ENCODE results near the gene PROSER2. TPM values are rescaled to one million over a fixed set of nuclear protein-coding genes. Genes with fewer than 3 reads are reported as not detected.

The PROSER2 gene
- polyA plus RNA-seq, 1 donor (not counting 4 experiments of a cell fraction or from before 2014, with no cell fraction given), result 10.2 TPM

GRCh38 chr10:11877591-11877905 is 54.4 kb downstream of the PROSER2 start:
- Histone ChIP-seq H4K20me1 (ENCODE audit: control insufficient read depth, extremely low read depth, insufficient read depth, low read length) (no peaks in the 10 kb centered on the region), H3K9me3 (ENCODE audit: control insufficient read depth, low read depth, low read length) (no peaks in the 10 kb centered on the region), H3K27ac (ENCODE audit: control insufficient read depth, insufficient read depth, low read length) (peak overlapping the region; percentile 24), H3K4me1 (ENCODE audit: control insufficient read depth, extremely low read depth, insufficient read depth, low read length) (peaks cover 53% of the 10 kb centered on the region), H3K27me3 (ENCODE audit: control insufficient read depth, extremely low read depth, insufficient read depth, low read length) (no peaks in the 10 kb centered on the region), H3K36me3 (ENCODE audit: control insufficient read depth in 2 of 2, extremely low read depth in 1 of 2, insufficient read depth in 2 of 2, low read length in 2 of 2) (no peaks in the 10 kb centered on the region), H3K4me2 (ENCODE audit: control insufficient read depth, extremely low read depth, insufficient read depth, low read depth, low read length) (no peak overlapping the region), H3K79me2 (ENCODE audit: control insufficient read depth, insufficient read depth, low read length) (no peaks in the 10 kb centered on the region), H3K9me1 (ENCODE audit: control insufficient read depth, extremely low read depth, insufficient read depth, low read length) (no peaks in the 10 kb centered on the region), H3K9ac (ENCODE audit: control insufficient read depth, extremely low read depth, insufficient read depth, low read length) (no peak overlapping the region), H3K4me3 (ENCODE audit: control insufficient read depth in 2 of 3, extremely low read depth in 1 of 3, insufficient read depth in 2 of 3, low read depth in 1 of 3, low read length in 3 of 3) (no peak overlapping the region), H2AFZ (ENCODE audit: control insufficient read depth, low read length) (peak overlapping the region; percentile 68)
- no peak for DNase-seq (ENCODE audit: low read depth, low spot score)
- no peak for TF ChIP-seq EZH2 (IDR thresholded peaks at IDR 0.05; ENCODE audit: low read length)
- TF ChIP-seq, protein P1, sequence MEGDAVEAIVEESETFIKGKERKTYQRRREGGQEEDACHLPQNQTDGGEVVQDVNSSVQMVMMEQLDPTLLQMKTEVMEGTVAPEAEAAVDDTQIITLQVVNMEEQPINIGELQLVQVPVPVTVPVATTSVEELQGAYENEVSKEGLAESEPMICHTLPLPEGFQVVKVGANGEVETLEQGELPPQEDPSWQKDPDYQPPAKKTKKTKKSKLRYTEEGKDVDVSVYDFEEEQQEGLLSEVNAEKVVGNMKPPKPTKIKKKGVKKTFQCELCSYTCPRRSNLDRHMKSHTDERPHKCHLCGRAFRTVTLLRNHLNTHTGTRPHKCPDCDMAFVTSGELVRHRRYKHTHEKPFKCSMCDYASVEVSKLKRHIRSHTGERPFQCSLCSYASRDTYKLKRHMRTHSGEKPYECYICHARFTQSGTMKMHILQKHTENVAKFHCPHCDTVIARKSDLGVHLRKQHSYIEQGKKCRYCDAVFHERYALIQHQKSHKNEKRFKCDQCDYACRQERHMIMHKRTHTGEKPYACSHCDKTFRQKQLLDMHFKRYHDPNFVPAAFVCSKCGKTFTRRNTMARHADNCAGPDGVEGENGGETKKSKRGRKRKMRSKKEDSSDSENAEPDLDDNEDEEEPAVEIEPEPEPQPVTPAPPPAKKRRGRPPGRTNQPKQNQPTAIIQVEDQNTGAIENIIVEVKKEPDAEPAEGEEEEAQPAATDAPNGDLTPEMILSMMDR (optimal IDR thresholded peaks at IDR 0.05 in 1 of 3, IDR thresholded peaks at IDR 0.05 in 1 of 3, conservative IDR thresholded peaks at IDR 0.05 in 1 of 3; ENCODE audit: extremely low read depth in 1 of 3, insufficient read depth in 2 of 3, low read length in 3 of 3), result no peak
- dilution Hi-C loops (cut with MboI; ENCODE audit: extremely low pct_ligation_motif_present, low sequenced_read_pairs), result no loop called here
- no peak for FAIRE-seq

- no peak overlapping the region for H3K4me3 ChIP-seq (ENCODE audit: control insufficient read depth in 2 of 3, extremely low read depth in 1 of 3, insufficient read depth in 2 of 3, low read depth in 1 of 3, low read length in 3 of 3)
- H3K9me1 ChIP-seq (ENCODE audit: control insufficient read depth, extremely low read depth, insufficient read depth, low read length), result no peaks in the 10 kb centered on the region
- H3K36me3 ChIP-seq (ENCODE audit: control insufficient read depth in 2 of 2, extremely low read depth in 1 of 2, insufficient read depth in 2 of 2, low read length in 2 of 2), result no peaks in the 10 kb centered on the region
- DNase-seq (ENCODE audit: low read depth, low spot score) (no peak), FAIRE-seq (no peak)
- H3K27me3 ChIP-seq (ENCODE audit: control insufficient read depth, extremely low read depth, insufficient read depth, low read length), result no peaks in the 10 kb centered on the region
- no peak overlapping the region for H3K4me2 ChIP-seq (ENCODE audit: control insufficient read depth, extremely low read depth, insufficient read depth, low read depth, low read length)
- H3K9me3 ChIP-seq (ENCODE audit: control insufficient read depth, low read depth, low read length), result no peaks in the 10 kb centered on the region
- TF ChIP-seq, protein P1 (optimal IDR thresholded peaks at IDR 0.05 in 1 of 3, IDR thresholded peaks at IDR 0.05 in 1 of 3, conservative IDR thresholded peaks at IDR 0.05 in 1 of 3; ENCODE audit: extremely low read depth in 1 of 3, insufficient read depth in 2 of 3, low read length in 3 of 3), result no peak
- TF ChIP-seq EZH2 (IDR thresholded peaks at IDR 0.05; ENCODE audit: low read length), result no peak
- H3K27ac ChIP-seq (ENCODE audit: control insufficient read depth, insufficient read depth, low read length), result no peak overlapping the region
- dilution Hi-C loops (cut with MboI; ENCODE audit: extremely low pct_ligation_motif_present, low sequenced_read_pairs), result no loop called here
- peaks cover 65% of the 10 kb centered on the region for H3K4me1 ChIP-seq (ENCODE audit: control insufficient read depth, extremely low read depth, insufficient read depth, low read length)
- no peaks in the 10 kb centered on the region for H3K79me2 ChIP-seq (ENCODE audit: control insufficient read depth, insufficient read depth, low read length)
- peak overlapping the region; percentile 21 for H2AFZ ChIP-seq (ENCODE audit: control insufficient read depth, low read length)
- no peaks in the 10 kb centered on the region for H4K20me1 ChIP-seq (ENCODE audit: control insufficient read depth, extremely low read depth, insufficient read depth, low read length)
- no peak overlapping the region for H3K9ac ChIP-seq (ENCODE audit: control insufficient read depth, extremely low read depth, insufficient read depth, low read length)
These were observed 55.6 kb downstream of the PROSER2 start for GRCh38 chr10:11878776-11879175.
